Panc1 (cell line): Measurements from ENCODE around the gene DCAF6.

Experiments
- TCF7L2 ChIP-seq: IDR thresholded peaks from 2 replicates; pipeline ENCODE4 v1.6.1; 2011; ENCODE audit warnings: mild to moderate bottlenecking, low read depth, low read length, inconsistent platforms
- TF ChIP-seq, protein P1 (sequence below): fragments of 450-650 bp; IDR thresholded peaks from 2 replicates; pipeline ENCODE4 v1.5.1; 2017; ENCODE audit warnings: mild to moderate bottlenecking
- TF ChIP-seq, protein P2 (sequence below), 2 experiments: IDR thresholded peaks; 2 replicates each; pipeline ENCODE4 v1.6.1; 2011 to 2012; ENCODE audit warnings: low read depth in 2 of 2, control low read depth in 1 of 2, low read length in 1 of 2, mild to moderate bottlenecking in 1 of 2, moderate library complexity in 1 of 2; ENCODE audit not compliant: insufficient read depth in 1 of 2

DNA sequence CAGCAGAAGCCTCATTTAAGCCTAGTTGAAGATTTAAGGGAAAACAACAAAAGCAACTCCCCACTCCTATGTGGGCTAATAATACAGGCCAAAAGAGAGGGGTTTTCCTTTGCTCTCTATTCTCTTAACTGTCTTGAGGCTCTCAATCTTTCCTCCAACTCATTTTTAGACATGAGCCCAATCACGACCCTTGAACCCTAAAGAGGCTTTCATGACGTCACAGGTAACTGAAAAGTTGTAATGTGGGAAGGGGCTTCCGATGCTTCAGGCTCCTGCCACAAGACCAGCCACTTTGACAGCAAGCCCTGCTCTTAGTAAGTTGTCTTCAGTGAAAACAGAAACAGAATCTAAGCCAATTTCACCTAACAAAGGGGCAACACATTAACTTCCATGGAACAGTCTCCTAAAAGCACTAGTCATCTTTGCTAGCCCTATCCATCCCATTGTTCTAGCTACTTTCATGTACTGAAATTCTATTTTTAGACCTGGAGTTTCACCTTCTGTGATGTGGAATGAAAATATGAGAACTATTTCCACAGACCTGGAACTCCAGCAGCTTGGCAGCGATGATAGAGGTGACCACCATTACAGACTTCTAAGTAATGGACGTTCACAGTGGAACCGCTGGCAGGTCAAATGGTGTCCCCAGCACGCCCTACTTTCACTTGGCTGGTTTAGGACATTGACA lies 164.0 kb downstream of the DCAF6 start:
- TF ChIP-seq, protein P1, sequence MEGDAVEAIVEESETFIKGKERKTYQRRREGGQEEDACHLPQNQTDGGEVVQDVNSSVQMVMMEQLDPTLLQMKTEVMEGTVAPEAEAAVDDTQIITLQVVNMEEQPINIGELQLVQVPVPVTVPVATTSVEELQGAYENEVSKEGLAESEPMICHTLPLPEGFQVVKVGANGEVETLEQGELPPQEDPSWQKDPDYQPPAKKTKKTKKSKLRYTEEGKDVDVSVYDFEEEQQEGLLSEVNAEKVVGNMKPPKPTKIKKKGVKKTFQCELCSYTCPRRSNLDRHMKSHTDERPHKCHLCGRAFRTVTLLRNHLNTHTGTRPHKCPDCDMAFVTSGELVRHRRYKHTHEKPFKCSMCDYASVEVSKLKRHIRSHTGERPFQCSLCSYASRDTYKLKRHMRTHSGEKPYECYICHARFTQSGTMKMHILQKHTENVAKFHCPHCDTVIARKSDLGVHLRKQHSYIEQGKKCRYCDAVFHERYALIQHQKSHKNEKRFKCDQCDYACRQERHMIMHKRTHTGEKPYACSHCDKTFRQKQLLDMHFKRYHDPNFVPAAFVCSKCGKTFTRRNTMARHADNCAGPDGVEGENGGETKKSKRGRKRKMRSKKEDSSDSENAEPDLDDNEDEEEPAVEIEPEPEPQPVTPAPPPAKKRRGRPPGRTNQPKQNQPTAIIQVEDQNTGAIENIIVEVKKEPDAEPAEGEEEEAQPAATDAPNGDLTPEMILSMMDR = no peak
- TF ChIP-seq TCF7L2 = no peak
- TF ChIP-seq, protein P2, sequence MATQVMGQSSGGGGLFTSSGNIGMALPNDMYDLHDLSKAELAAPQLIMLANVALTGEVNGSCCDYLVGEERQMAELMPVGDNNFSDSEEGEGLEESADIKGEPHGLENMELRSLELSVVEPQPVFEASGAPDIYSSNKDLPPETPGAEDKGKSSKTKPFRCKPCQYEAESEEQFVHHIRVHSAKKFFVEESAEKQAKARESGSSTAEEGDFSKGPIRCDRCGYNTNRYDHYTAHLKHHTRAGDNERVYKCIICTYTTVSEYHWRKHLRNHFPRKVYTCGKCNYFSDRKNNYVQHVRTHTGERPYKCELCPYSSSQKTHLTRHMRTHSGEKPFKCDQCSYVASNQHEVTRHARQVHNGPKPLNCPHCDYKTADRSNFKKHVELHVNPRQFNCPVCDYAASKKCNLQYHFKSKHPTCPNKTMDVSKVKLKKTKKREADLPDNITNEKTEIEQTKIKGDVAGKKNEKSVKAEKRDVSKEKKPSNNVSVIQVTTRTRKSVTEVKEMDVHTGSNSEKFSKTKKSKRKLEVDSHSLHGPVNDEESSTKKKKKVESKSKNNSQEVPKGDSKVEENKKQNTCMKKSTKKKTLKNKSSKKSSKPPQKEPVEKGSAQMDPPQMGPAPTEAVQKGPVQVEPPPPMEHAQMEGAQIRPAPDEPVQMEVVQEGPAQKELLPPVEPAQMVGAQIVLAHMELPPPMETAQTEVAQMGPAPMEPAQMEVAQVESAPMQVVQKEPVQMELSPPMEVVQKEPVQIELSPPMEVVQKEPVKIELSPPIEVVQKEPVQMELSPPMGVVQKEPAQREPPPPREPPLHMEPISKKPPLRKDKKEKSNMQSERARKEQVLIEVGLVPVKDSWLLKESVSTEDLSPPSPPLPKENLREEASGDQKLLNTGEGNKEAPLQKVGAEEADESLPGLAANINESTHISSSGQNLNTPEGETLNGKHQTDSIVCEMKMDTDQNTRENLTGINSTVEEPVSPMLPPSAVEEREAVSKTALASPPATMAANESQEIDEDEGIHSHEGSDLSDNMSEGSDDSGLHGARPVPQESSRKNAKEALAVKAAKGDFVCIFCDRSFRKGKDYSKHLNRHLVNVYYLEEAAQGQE (IDR thresholded peaks at IDR 0.05; ENCODE audit: insufficient read depth in 1 of 2, low read depth in 2 of 2, low read length in 1 of 2) = no peak
